Neuronal stem cell (in vitro differentiated cells): ENCODE data around the gene KRTAP13-3.

Experiments
- DNase-seq: peaks from one replicate; pipeline ENCODE4 v3.0.0-alpha.2; 2013; ENCODE audit warnings: low spot score
- H2AFZ ChIP-seq: one replicate; pipeline ENCODE4 v1.6.1; 2013; ENCODE audit warnings: mild to moderate bottlenecking, low read length, inconsistent platforms
- H2AK5ac ChIP-seq: 2 replicates; pipeline ENCODE4 v1.6.1; 2013; ENCODE audit warnings: low read depth, mild to moderate bottlenecking, inconsistent platforms, low read length, moderate library complexity, mixed read lengths
- H2BK120ac ChIP-seq: 2 replicates; pipeline ENCODE4 v1.6.1; 2013; ENCODE audit warnings: low read depth, mild to moderate bottlenecking, inconsistent platforms, low read length, moderate library complexity, mixed read lengths
- H2BK12ac ChIP-seq: one replicate; pipeline ENCODE4 v1.6.1; 2013; ENCODE audit warnings: low read length, inconsistent platforms
- H2BK15ac ChIP-seq: 2 replicates; pipeline ENCODE4 v1.6.1; 2013; ENCODE audit warnings: mild to moderate bottlenecking, low read length, inconsistent platforms, mixed read lengths
- H2BK5ac ChIP-seq: one replicate; pipeline ENCODE4 v1.6.1; 2013; ENCODE audit warnings: inconsistent platforms, mild to moderate bottlenecking, low read length, moderate library complexity
- H3K14ac ChIP-seq: one replicate; pipeline ENCODE4 v1.6.1; 2013; ENCODE audit warnings: low read length, inconsistent platforms
- H3K18ac ChIP-seq: 2 replicates; pipeline ENCODE4 v1.6.1; 2013; ENCODE audit warnings: low read length, inconsistent platforms
- H3K23ac ChIP-seq: 2 replicates; pipeline ENCODE4 v1.6.1; 2013; ENCODE audit warnings: low read depth, mild to moderate bottlenecking, mixed read lengths, low read length, inconsistent platforms; ENCODE audit not compliant: poor library complexity
- H3K27ac ChIP-seq: replicated peaks from 3 replicates; pipeline ENCODE4 v1.5.1; 2013; ENCODE audit warnings: low read length, inconsistent platforms
- H3K27me3 ChIP-seq, 3 experiments: 2 replicates each; pipeline ENCODE4 v1.6.1; 2013; ENCODE audit warnings: low read length in 3 of 3, mild to moderate bottlenecking in 2 of 3, inconsistent platforms in 1 of 3, low read depth in 1 of 3, mixed read lengths in 1 of 3, moderate library complexity in 1 of 3; ENCODE audit not compliant: control insufficient read depth in 3 of 3, insufficient read depth in 3 of 3
- H3K36me3 ChIP-seq, 2 donors: replicated peaks in 1 of 2; 2 replicates each; pipeline ENCODE4 v1.6.1; 2013; ENCODE audit warnings: low read length in 2 of 2; ENCODE audit not compliant: control insufficient read depth in 2 of 2, insufficient read depth in 2 of 2
- H3K4ac ChIP-seq: 2 replicates; pipeline ENCODE4 v1.6.1; 2013; ENCODE audit warnings: inconsistent platforms, mild to moderate bottlenecking, low read length, moderate library complexity
- H3K4me1 ChIP-seq, 2 donors: 1 replicate in 1 of 2; 2 replicates in 1 of 2; pipeline ENCODE4 v1.6.1; 2013; ENCODE audit warnings: low read length in 2 of 2, low read depth in 1 of 2; ENCODE audit not compliant: control insufficient read depth in 2 of 2, insufficient read depth in 1 of 2
- H3K4me2 ChIP-seq: one replicate; pipeline ENCODE4 v1.6.1; 2013; ENCODE audit warnings: mild to moderate bottlenecking, low read length, inconsistent platforms; ENCODE audit not compliant: insufficient read depth, poor library complexity, severe bottlenecking
- H3K4me3 ChIP-seq, 2 donors: 2 replicates each; pipeline ENCODE4 v1.5.1; 2013; ENCODE audit warnings: low read length in 2 of 2, mild to moderate bottlenecking in 2 of 2, inconsistent platforms in 1 of 2, moderate library complexity in 1 of 2
- H3K79me1 ChIP-seq: one replicate; pipeline ENCODE4 v1.6.1; 2013; ENCODE audit warnings: low read depth, mild to moderate bottlenecking, inconsistent platforms, low read length, moderate library complexity
- H3K9ac ChIP-seq: one replicate; pipeline ENCODE4 v1.6.1; 2013; ENCODE audit warnings: mild to moderate bottlenecking, low read depth, low read length, inconsistent platforms; ENCODE audit not compliant: poor library complexity
- H3K9me3 ChIP-seq, 2 donors: replicated peaks in 1 of 2; 2 replicates each; pipeline versions ENCODE3 to v1.6.1; 2013; ENCODE audit warnings: low read length in 2 of 2, mild to moderate bottlenecking in 2 of 2, inconsistent platforms in 1 of 2, low read depth in 1 of 2, mixed read lengths in 1 of 2, moderate library complexity in 1 of 2; ENCODE audit not compliant: control insufficient read depth in 2 of 2, insufficient read depth in 1 of 2
- H4K8ac ChIP-seq: one replicate; pipeline ENCODE4 v1.6.1; 2013; ENCODE audit warnings: low read depth, mild to moderate bottlenecking, inconsistent platforms, low read length, moderate library complexity
- H4K91ac ChIP-seq: one replicate; pipeline ENCODE4 v1.6.1; 2013; ENCODE audit warnings: low read length, low read depth, mild to moderate bottlenecking, inconsistent platforms; ENCODE audit not compliant: poor library complexity
- WGBS, 2 donors: extraction: QIAGEN DNeasy Blood & Tissue Kit; methylation state at CpG; one replicate each; pipeline ENCODE4 v1.1.7; 2013; ENCODE audit warnings: missing lambda C conversion rate in 2 of 2, mixed read lengths in 1 of 2; ENCODE audit not compliant: insufficient read length in 2 of 2, insufficient replicate concordance in 1 of 2; ENCODE audit errors: extremely low coverage in 2 of 2; 5-methylcytosine and 5-hydroxymethylcytosine counted together

The KRTAP13-3 gene

DNA sequence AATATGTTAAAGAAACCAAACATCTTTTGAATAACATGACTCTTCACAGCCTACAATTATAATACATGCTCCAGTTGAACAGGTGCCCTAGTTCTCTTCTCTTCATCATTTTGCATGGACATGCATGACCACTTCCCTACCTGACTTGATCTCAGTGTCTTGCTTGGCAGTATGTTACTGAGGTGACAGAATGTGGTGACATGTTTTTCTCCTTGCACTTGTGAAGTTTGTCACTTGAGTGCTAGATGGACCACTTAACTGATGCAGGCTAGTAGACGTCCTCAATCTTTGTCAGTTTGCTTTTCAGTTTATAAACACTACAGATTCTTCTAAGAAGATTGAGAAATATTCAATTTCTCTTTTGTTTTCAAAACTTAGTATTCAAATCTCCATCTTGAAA is 43.5 kb downstream of the KRTAP13-3 start:
- no peak overlapping the region for H2AK5ac ChIP-seq
- no peak overlapping the region for H3K9ac ChIP-seq
- H3K14ac ChIP-seq: no peak overlapping the region
- H2BK120ac ChIP-seq: no peak overlapping the region
- H3K23ac ChIP-seq: no peak overlapping the region
- H3K27ac ChIP-seq: no peak overlapping the region
- H3K36me3 ChIP-seq: no peaks in the 10 kb centered on the region
- no peaks in the 10 kb centered on the region for H3K4me1 ChIP-seq
- H3K4ac ChIP-seq: no peak overlapping the region
- no peaks in the 10 kb centered on the region for H3K27me3 ChIP-seq
- no peak overlapping the region for H2AFZ ChIP-seq
- peaks cover 1% of the 10 kb centered on the region for H3K79me1 ChIP-seq
- H3K4me2 ChIP-seq: no peak overlapping the region
- H4K91ac ChIP-seq: no peak overlapping the region
- no peaks in the 10 kb centered on the region for H3K9me3 ChIP-seq
- no peak overlapping the region for H2BK5ac ChIP-seq
- no peak overlapping the region for H2BK15ac ChIP-seq
- no peak for DNase-seq
- H3K18ac ChIP-seq: no peak overlapping the region
- WGBS, 2 donors: no CpG with 5 or more reads among the region's 1 CpG
- no peak overlapping the region for H2BK12ac ChIP-seq
- no peak overlapping the region for H3K4me3 ChIP-seq
- H4K8ac ChIP-seq: no peak overlapping the region
